Keratinocyte (primary cell): ENCODE measurements around the gene PIAS1. TPM values are rescaled to one million over a fixed set of nuclear protein-coding genes. Genes with fewer than 3 reads are reported as not detected.

Experiments
- DNase-seq: peaks from one replicate; pipeline ENCODE4 v3.0.0-alpha.2; 2011; ENCODE audit warnings: low read depth, missing footprints, low spot score
- FAIRE-seq: peaks from 2 replicates; lab custom pipeline; 2011; peaks lifted over from hg19 to GRCh38; lab: Jason Lieb, UNC
- H2AFZ ChIP-seq: 2 replicates; pipeline ENCODE4 v1.6.0; 2012; ENCODE audit warnings: low read length, control low read depth, inconsistent platforms; ENCODE audit not compliant: control insufficient read depth
- H3K27ac ChIP-seq: 2 replicates; pipeline ENCODE4 v1.5.1; 2011; ENCODE audit warnings: low read length; ENCODE audit not compliant: control insufficient read depth, insufficient read depth
- H3K27me3 ChIP-seq: 3 replicates; pipeline ENCODE4 v1.6.0; 2011; ENCODE audit warnings: low read length; ENCODE audit not compliant: control insufficient read depth, insufficient read depth; ENCODE audit errors: extremely low read depth
- H3K36me3 ChIP-seq, 2 experiments: 2 replicates in 1 of 2; 3 replicates in 1 of 2; pipeline ENCODE4 v1.5.1; 2011; ENCODE audit warnings: low read length in 2 of 2, mild to moderate bottlenecking in 1 of 2; ENCODE audit not compliant: control insufficient read depth in 2 of 2, insufficient read depth in 2 of 2; ENCODE audit errors: extremely low read depth in 1 of 2
- H3K4me1 ChIP-seq: 3 replicates; pipeline ENCODE4 v1.5.1; 2011; ENCODE audit warnings: low read length; ENCODE audit not compliant: control insufficient read depth, insufficient read depth; ENCODE audit errors: extremely low read depth
- H3K4me2 ChIP-seq: 3 replicates; pipeline ENCODE4 v1.6.0; 2011; ENCODE audit warnings: low read depth, low read length; ENCODE audit not compliant: control insufficient read depth, insufficient read depth; ENCODE audit errors: extremely low read depth
- H3K4me3 ChIP-seq, 3 experiments: fragments of 200-600 bp in 1 of 3; sonication (generic) in 1 of 3; 2 replicates in 2 of 3; 3 replicates in 1 of 3; pipeline ENCODE4 v1.5.1; 2011 to 2016; ENCODE audit warnings: low read length in 3 of 3, mild to moderate bottlenecking in 3 of 3, control low read depth in 2 of 3, inconsistent platforms in 1 of 3, low read depth in 1 of 3, mixed read lengths in 1 of 3, mixed run types in 1 of 3, moderate library complexity in 1 of 3; ENCODE audit not compliant: control insufficient read depth in 2 of 3, insufficient read depth in 2 of 3; ENCODE audit errors: extremely low read depth in 1 of 3
- H3K79me2 ChIP-seq: 2 replicates; pipeline ENCODE4 v1.6.0; 2012; ENCODE audit warnings: low read length; ENCODE audit not compliant: control insufficient read depth, insufficient read depth
- H3K9ac ChIP-seq: 3 replicates; pipeline ENCODE4 v1.6.0; 2011; ENCODE audit warnings: low read length; ENCODE audit not compliant: control insufficient read depth, insufficient read depth; ENCODE audit errors: extremely low read depth
- H3K9me1 ChIP-seq: 3 replicates; pipeline ENCODE4 v1.6.0; 2011; ENCODE audit warnings: low read length; ENCODE audit not compliant: control insufficient read depth, insufficient read depth; ENCODE audit errors: extremely low read depth
- H3K9me3 ChIP-seq: 2 replicates; pipeline ENCODE4 v1.5.1; 2012; ENCODE audit warnings: low read depth, low read length; ENCODE audit not compliant: control insufficient read depth
- H4K20me1 ChIP-seq: 3 replicates; pipeline ENCODE4 v1.6.0; 2011; ENCODE audit warnings: low read length; ENCODE audit not compliant: control insufficient read depth, insufficient read depth; ENCODE audit errors: extremely low read depth
- EZH2 ChIP-seq: IDR thresholded peaks from one replicate; pipeline ENCODE4 v1.6.1; 2012; ENCODE audit warnings: inconsistent platforms, mild to moderate bottlenecking, low read length, moderate library complexity
- dilution Hi-C: fragments of 300-500 bp; cut with MboI; formaldehyde crosslinking; loops from one replicate; pipeline ENCODE4 v1.7.0; 2020; ENCODE audit warnings: low sequenced_read_pairs; ENCODE audit not compliant: extremely low pct_ligation_motif_present
- polyA plus RNA-seq, 5 experiments: library from polyadenylated mRNA; depleted of rRNA in 3 of 5; stranded (reverse) in 3 of 5; stranded (forward) in 1 of 5; unstranded in 1 of 5; fragments of >200 nt; gene quantifications; 1 replicate in 1 of 5; 2 replicates in 3 of 5; 3 replicates in 1 of 5; pipeline versions ENCODE4 v1.2.1 to v1.2.3, GENCODE V29; 2011 to 2012; ENCODE audit warnings: missing spikeins in 2 of 5, low read depth in 1 of 5, low replicate concordance in 1 of 5
- TF ChIP-seq, protein P1 (sequence below), 3 experiments: IDR thresholded peaks in 1 of 3; conservative IDR thresholded peaks in 1 of 3; optimal IDR thresholded peaks in 1 of 3; 2 replicates in 2 of 3; 3 replicates in 1 of 3; pipeline versions ENCODE3 to v1.5.1; 2011; ENCODE audit warnings: low read length in 3 of 3, mild to moderate bottlenecking in 3 of 3, moderate library complexity in 2 of 3, control low read depth in 1 of 3, inconsistent platforms in 1 of 3; ENCODE audit not compliant: insufficient read depth in 2 of 3; ENCODE audit errors: extremely low read depth in 1 of 3

The PIAS1 gene
- polyA plus RNA-seq, 1 donor (not counting 4 experiments of a cell fraction or from before 2014, with no cell fraction given), result 58.2 TPM

DNA sequence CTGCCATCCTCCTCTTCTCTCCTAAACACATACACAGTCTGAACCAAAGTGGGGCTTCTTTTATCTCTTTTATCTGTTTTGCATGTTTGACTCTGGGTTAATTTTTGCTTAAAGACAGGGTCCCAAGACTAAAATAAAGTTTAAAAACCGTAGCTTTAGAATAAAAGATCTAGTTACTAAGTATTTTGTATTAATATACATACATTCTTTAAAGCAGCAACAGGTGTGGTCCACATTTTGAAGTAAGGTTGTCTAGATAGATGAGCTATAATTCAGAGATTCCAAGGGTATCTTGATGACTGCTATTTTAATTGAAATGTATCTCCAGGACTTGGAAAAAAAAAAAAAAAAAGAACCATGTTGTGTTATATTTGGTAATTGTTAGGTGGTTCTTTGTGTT, 89.7 kb downstream of the PIAS1 start:
- no peaks in the 10 kb centered on the region for H3K9me1 ChIP-seq
- H2AFZ ChIP-seq, result no peak overlapping the region
- TF ChIP-seq, protein P1, sequence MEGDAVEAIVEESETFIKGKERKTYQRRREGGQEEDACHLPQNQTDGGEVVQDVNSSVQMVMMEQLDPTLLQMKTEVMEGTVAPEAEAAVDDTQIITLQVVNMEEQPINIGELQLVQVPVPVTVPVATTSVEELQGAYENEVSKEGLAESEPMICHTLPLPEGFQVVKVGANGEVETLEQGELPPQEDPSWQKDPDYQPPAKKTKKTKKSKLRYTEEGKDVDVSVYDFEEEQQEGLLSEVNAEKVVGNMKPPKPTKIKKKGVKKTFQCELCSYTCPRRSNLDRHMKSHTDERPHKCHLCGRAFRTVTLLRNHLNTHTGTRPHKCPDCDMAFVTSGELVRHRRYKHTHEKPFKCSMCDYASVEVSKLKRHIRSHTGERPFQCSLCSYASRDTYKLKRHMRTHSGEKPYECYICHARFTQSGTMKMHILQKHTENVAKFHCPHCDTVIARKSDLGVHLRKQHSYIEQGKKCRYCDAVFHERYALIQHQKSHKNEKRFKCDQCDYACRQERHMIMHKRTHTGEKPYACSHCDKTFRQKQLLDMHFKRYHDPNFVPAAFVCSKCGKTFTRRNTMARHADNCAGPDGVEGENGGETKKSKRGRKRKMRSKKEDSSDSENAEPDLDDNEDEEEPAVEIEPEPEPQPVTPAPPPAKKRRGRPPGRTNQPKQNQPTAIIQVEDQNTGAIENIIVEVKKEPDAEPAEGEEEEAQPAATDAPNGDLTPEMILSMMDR (optimal IDR thresholded peaks at IDR 0.05 in 1 of 3, IDR thresholded peaks at IDR 0.05 in 1 of 3, conservative IDR thresholded peaks at IDR 0.05 in 1 of 3; ENCODE audit: extremely low read depth in 1 of 3, insufficient read depth in 2 of 3, low read length in 3 of 3), result no peak
- no peak for TF ChIP-seq EZH2
- no peak overlapping the region for H3K4me3 ChIP-seq
- DNase-seq, result no peak
- H3K4me2 ChIP-seq, result no peak overlapping the region
- H3K4me1 ChIP-seq, result peaks cover 8% of the 10 kb centered on the region
- no peaks in the 10 kb centered on the region for H3K27me3 ChIP-seq
- peaks cover 0 to 5% of the 10 kb centered on the region in 2 experiments for H3K36me3 ChIP-seq
- dilution Hi-C loops, result no loop called here
- H3K27ac ChIP-seq, result no peak overlapping the region
- no peaks in the 10 kb centered on the region for H3K9me3 ChIP-seq
- H4K20me1 ChIP-seq, result no peaks in the 10 kb centered on the region
- no peak overlapping the region for H3K9ac ChIP-seq
- peaks cover 9% of the 10 kb centered on the region for H3K79me2 ChIP-seq
- FAIRE-seq, result no peak

GRCh38 chr15:68145706-68146105, 91.6 kb downstream of the PIAS1 start:
- no peak overlapping the region for H3K4me3 ChIP-seq
- no peaks in the 10 kb centered on the region for H3K9me3 ChIP-seq
- H3K9ac ChIP-seq, result no peak overlapping the region
- H3K27me3 ChIP-seq, result no peaks in the 10 kb centered on the region
- H4K20me1 ChIP-seq, result no peaks in the 10 kb centered on the region
- H2AFZ ChIP-seq, result no peak overlapping the region
- dilution Hi-C loops, result no loop called here
- no peak overlapping the region for H3K4me2 ChIP-seq
- H3K9me1 ChIP-seq, result no peaks in the 10 kb centered on the region
- H3K27ac ChIP-seq, result no peak overlapping the region
- DNase-seq, result no peak
- H3K79me2 ChIP-seq, result peaks cover 4% of the 10 kb centered on the region
- peaks cover 4% of the 10 kb centered on the region for H3K4me1 ChIP-seq
- TF ChIP-seq EZH2, result no peak
- TF ChIP-seq, protein P1 (optimal IDR thresholded peaks at IDR 0.05 in 1 of 3, IDR thresholded peaks at IDR 0.05 in 1 of 3, conservative IDR thresholded peaks at IDR 0.05 in 1 of 3; ENCODE audit: extremely low read depth in 1 of 3, insufficient read depth in 2 of 3, low read length in 3 of 3), result no peak
- peaks cover 0 to 5% of the 10 kb centered on the region in 2 experiments for H3K36me3 ChIP-seq
- FAIRE-seq, result no peak
